ENCODE measurements around the gene GABPB1. TPM values are rescaled to one million over a fixed set of nuclear protein-coding genes. Genes with fewer than 3 reads are reported as not detected.

The GABPB1 gene
- total and polyA plus RNA-seq, 4 donors, result 16.2 to 42.5 (median 23.1) TPM

DNA sequence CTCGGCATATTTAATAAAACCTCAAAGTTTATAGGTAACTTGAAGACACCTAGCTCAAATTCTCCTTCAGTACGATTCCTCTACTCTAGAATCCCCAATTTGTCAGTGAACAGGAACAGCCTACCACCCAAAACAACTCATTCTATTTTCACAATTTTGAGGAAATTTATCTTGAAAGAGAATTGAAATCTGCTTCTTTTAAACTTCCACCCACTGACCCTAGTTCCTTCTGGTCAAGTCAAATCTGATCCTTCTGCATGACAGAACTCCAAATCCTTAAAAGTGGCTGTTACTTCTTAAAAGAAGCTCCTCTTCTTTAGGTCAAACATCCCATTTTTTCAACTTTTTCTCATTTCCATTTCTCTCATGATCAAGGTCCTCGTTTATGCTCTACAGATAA, 4.4 kb downstream of the GABPB1 start:
- no CpG with 5 or more reads among the region's 3 CpGs for WGBS (ENCODE audit: insufficient coverage)
- H3K27me3 ChIP-seq (ENCODE audit: control insufficient read depth, insufficient read depth, low read length), result no peaks in the 10 kb centered on the region
- H3K9me3 ChIP-seq (ENCODE audit: control insufficient read depth, insufficient read depth, low read length), result no peaks in the 10 kb centered on the region
- peaks cover 11% of the 10 kb centered on the region for H3K4me1 ChIP-seq (ENCODE audit: control insufficient read depth, insufficient read depth, low read length)
- no peak overlapping the region for H3K27ac ChIP-seq (ENCODE audit: low read depth, low read length)
- no peak overlapping the region for H3K4me3 ChIP-seq (ENCODE audit: low read depth, low read length)
- H3K36me3 ChIP-seq (ENCODE audit: control insufficient read depth, insufficient read depth, low read length), result peaks cover 4% of the 10 kb centered on the region
- no peak for DNase-seq (ENCODE audit: low read depth in 4 of 6, low spot score in 6 of 6)

DNA sequence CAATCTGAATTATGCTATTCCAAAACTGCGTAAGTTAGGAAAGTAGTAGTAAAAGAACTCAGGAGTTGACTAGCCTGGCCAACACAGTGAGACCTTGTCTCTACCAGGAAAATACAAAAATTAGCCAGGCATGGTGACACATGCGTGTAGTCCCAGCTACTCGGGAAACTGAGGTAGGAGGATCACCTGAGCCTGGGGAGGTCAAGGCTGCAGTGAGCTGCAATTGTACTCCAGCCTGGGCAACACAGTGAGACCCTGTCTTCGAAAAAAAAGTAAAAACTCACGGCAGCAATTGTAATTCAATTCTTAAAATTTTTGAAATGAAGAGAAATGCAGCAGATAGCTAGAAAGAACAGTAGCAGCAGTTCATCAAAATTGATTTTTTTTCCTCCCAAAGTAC, 9.7 kb downstream of the GABPB1 start:
- no peak overlapping the region for H3K4me3 ChIP-seq (ENCODE audit: low read depth, low read length)
- no peaks in the 10 kb centered on the region for H3K27me3 ChIP-seq (ENCODE audit: control insufficient read depth, insufficient read depth, low read length)
- 95% methylated on average over 3 of the region's 5 CpGs for WGBS (ENCODE audit: insufficient coverage)
- H3K9me3 ChIP-seq (ENCODE audit: control insufficient read depth, insufficient read depth, low read length), result no peaks in the 10 kb centered on the region
- H3K27ac ChIP-seq (ENCODE audit: low read depth, low read length), result no peak overlapping the region
- no peaks in the 10 kb centered on the region for H3K4me1 ChIP-seq (ENCODE audit: control insufficient read depth, insufficient read depth, low read length)
- no peaks in the 10 kb centered on the region for H3K36me3 ChIP-seq (ENCODE audit: control insufficient read depth, insufficient read depth, low read length)
- no peak for DNase-seq (ENCODE audit: low read depth in 4 of 6, low spot score in 6 of 6)

DNA sequence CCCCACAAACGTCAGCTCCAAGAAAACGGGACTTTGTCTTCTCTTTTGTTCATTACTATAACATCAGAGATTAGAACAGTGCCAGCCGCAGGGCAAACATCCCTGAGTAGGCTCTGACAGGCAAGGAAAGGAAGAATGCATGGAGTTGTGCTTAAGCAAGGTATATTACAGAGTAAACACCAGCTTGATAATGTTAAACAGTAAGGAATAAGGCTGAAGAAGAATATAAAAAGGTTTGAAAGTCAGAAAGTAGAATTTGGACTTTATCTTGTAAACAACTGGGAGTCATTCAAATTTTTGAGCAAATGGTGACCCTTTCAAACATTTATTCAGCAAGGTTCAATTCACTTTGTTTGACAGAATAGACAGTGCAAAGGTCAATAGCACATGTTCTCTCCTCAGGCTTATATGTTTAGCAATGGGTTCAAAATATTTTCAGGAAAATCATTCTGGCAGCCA, 11.0 kb downstream of the GABPB1 start:
- no peaks in the 10 kb centered on the region for H3K9me3 ChIP-seq (ENCODE audit: control insufficient read depth, insufficient read depth, low read length)
- no peaks in the 10 kb centered on the region for H3K4me1 ChIP-seq (ENCODE audit: control insufficient read depth, insufficient read depth, low read length)
- H3K27ac ChIP-seq (ENCODE audit: low read depth, low read length), result no peak overlapping the region
- DNase-seq (ENCODE audit: low read depth in 4 of 6, low spot score in 6 of 6), result no peak
- H3K27me3 ChIP-seq (ENCODE audit: control insufficient read depth, insufficient read depth, low read length), result no peaks in the 10 kb centered on the region
- H3K4me3 ChIP-seq (ENCODE audit: low read depth, low read length), result no peak overlapping the region
- H3K36me3 ChIP-seq (ENCODE audit: control insufficient read depth, insufficient read depth, low read length), result no peaks in the 10 kb centered on the region
- WGBS (ENCODE audit: insufficient coverage), result no CpG with 5 or more reads among the region's 3 CpGs

DNA sequence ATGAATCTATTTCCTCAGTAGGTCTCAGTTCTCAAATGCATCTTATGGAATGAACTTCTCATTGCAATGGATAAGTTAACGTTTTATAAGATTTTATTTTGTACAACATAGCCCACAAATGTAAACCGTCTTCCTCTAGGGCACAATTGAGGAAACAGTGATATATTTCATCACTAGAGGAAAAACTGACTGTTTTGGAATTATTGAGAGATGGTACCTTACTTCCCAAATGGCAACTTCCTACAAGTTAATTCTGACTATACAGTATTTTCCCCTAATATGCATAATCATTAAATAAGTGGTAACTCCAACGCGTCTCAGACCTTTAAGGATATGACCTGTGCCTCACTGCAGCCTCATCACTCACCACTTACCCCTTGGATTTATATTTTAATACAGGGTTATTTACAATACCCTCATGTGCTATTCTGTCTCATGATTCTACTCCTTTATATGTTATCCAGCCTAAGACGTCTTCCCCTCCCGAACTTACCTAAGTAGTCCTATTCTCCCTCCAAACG, 13.3 kb downstream of the GABPB1 start:
- H3K27ac ChIP-seq (ENCODE audit: low read depth, low read length), result no peak overlapping the region
- H3K36me3 ChIP-seq (ENCODE audit: control insufficient read depth, insufficient read depth, low read length), result no peaks in the 10 kb centered on the region
- H3K9me3 ChIP-seq (ENCODE audit: control insufficient read depth, insufficient read depth, low read length), result no peaks in the 10 kb centered on the region
- H3K4me3 ChIP-seq (ENCODE audit: low read depth, low read length), result no peak overlapping the region
- no peaks in the 10 kb centered on the region for H3K4me1 ChIP-seq (ENCODE audit: control insufficient read depth, insufficient read depth, low read length)
- peak in 1 of 6 donors; percentile 10 for DNase-seq (ENCODE audit: low read depth in 4 of 6, low spot score in 6 of 6)
- H3K27me3 ChIP-seq (ENCODE audit: control insufficient read depth, insufficient read depth, low read length), result no peaks in the 10 kb centered on the region
- 79% methylated on average over 3 of the region's 7 CpGs for WGBS (ENCODE audit: insufficient coverage)

DNA sequence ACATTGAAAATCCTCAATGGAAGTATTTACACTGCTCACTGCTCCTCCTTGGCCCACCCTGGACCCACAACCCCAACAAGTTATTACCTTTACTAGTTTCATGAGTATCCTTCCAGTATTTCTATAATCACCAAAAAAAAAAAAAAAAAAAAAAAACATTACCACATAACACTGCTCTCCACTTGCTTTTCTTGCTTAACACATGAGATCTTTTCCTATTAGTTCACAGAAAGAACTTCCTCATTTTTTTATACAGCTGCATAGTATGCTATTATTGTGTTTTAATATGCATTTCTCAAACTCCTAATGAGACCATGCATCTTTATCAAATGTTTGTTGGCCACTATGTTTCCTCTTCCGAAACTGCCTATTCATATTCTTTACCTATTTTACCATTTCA, 14.6 kb downstream of the GABPB1 start:
- DNase-seq (ENCODE audit: low read depth in 4 of 6, low spot score in 6 of 6), result no peak
- no peaks in the 10 kb centered on the region for H3K4me1 ChIP-seq (ENCODE audit: control insufficient read depth, insufficient read depth, low read length)
- H3K4me3 ChIP-seq (ENCODE audit: low read depth, low read length), result no peak overlapping the region
- H3K9me3 ChIP-seq (ENCODE audit: control insufficient read depth, insufficient read depth, low read length), result no peaks in the 10 kb centered on the region
- H3K36me3 ChIP-seq (ENCODE audit: control insufficient read depth, insufficient read depth, low read length), result no peaks in the 10 kb centered on the region
- no CpG with 5 or more reads among the region's 1 CpG for whole genome bisulfite sequencing (ENCODE audit: insufficient coverage)
- no peak overlapping the region for H3K27ac ChIP-seq (ENCODE audit: low read depth, low read length)
- H3K27me3 ChIP-seq (ENCODE audit: control insufficient read depth, insufficient read depth, low read length), result no peaks in the 10 kb centered on the region

DNA sequence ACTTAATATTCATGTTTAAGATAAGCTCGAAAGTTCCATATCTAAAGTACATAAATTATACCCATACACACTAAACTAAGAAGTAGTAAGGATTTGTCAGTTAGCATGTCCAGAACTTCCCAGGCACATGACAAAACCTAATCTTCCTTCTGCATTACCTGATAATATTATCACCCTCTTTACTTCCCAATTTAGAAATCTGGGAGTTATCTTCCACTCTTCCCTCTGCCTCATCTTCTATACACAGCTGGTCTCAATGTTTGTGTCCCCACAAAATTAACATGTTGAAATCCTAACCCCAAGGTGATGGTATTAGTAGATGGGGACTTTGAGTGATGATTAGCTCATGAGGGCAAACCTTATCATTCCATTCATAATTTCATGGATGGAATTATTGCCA, 15.3 kb downstream of the GABPB1 start:
- DNase-seq (ENCODE audit: low read depth in 4 of 6, low spot score in 6 of 6), result no peak
- no CpG with 5 or more reads among the region's 1 CpG for WGBS (ENCODE audit: insufficient coverage)

DNA sequence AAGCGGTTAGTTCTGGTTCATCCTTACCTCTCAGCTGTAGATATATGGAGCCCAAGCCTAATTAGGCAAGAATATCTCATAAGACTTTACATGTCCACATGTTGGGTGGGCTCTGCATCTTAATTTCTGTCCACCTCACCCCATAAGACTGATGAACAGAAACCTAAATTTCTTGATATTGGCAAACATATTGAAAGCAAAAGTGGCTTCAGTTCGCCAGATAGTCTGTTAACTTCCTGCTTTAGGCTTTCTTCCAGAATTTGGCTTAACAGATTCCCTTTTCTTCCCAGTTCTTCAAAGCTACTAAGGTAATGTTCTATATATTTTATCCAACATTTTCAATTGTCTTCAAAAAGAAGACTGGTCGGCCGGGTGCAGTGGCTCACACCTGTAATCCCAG, 19.7 kb downstream of the GABPB1 start:
- no peak for DNase-seq (ENCODE audit: low read depth in 4 of 6, low spot score in 6 of 6)
- no peaks in the 10 kb centered on the region for H3K4me1 ChIP-seq (ENCODE audit: control insufficient read depth, insufficient read depth, low read length)
- H3K36me3 ChIP-seq (ENCODE audit: control insufficient read depth, insufficient read depth, low read length), result no peaks in the 10 kb centered on the region

More for the DNA sequence above, 15.3 kb downstream of the GABPB1 start:
- H3K4me1 ChIP-seq (ENCODE audit: control insufficient read depth, insufficient read depth, low read length), result no peaks in the 10 kb centered on the region
- no peaks in the 10 kb centered on the region for H3K36me3 ChIP-seq (ENCODE audit: control insufficient read depth, insufficient read depth, low read length)
- no peak overlapping the region for H3K4me3 ChIP-seq (ENCODE audit: low read depth, low read length)
- no peaks in the 10 kb centered on the region for H3K9me3 ChIP-seq (ENCODE audit: control insufficient read depth, insufficient read depth, low read length)
- no peak overlapping the region for H3K27ac ChIP-seq (ENCODE audit: low read depth, low read length)
- H3K27me3 ChIP-seq (ENCODE audit: control insufficient read depth, insufficient read depth, low read length), result no peaks in the 10 kb centered on the region

DNA sequence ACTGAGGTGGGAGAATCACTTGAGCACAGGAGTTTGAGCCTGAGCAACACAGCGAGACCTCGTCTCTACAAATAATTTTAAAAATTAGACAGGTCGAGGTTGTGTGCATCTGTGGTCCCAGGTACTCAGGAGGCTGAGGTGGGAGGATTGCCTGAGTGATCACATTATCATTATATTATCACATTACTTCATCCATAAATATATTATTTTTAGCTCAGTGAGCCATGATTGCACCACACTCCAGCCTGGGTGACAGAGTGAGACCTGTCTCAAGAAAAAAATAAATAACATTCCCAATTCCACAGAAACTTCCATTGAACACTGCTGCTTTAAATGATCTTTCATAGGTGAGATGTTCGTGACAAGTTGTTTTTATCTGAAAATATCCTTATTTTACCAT, 21.8 kb downstream of the GABPB1 start:
- no CpG with 5 or more reads among the region's 4 CpGs for WGBS (ENCODE audit: insufficient coverage)
- no peak for DNase-seq (ENCODE audit: low read depth in 4 of 6, low spot score in 6 of 6)
- Histone ChIP-seq H3K4me1 (ENCODE audit: control insufficient read depth, insufficient read depth, low read length) (no peaks in the 10 kb centered on the region), H3K4me3 (ENCODE audit: low read depth, low read length) (no peak overlapping the region), H3K27ac (ENCODE audit: low read depth, low read length) (no peak overlapping the region), H3K36me3 (ENCODE audit: control insufficient read depth, insufficient read depth, low read length) (no peaks in the 10 kb centered on the region), H3K27me3 (ENCODE audit: control insufficient read depth, insufficient read depth, low read length) (no peaks in the 10 kb centered on the region), H3K9me3 (ENCODE audit: control insufficient read depth, insufficient read depth, low read length) (no peaks in the 10 kb centered on the region)

More for the DNA sequence above, 19.7 kb downstream of the GABPB1 start:
- H3K4me3 ChIP-seq (ENCODE audit: low read depth, low read length), result no peak overlapping the region
- H3K27ac ChIP-seq (ENCODE audit: low read depth, low read length), result no peak overlapping the region
- no peaks in the 10 kb centered on the region for H3K9me3 ChIP-seq (ENCODE audit: control insufficient read depth, insufficient read depth, low read length)
- H3K27me3 ChIP-seq (ENCODE audit: control insufficient read depth, insufficient read depth, low read length), result no peaks in the 10 kb centered on the region
- WGBS (ENCODE audit: insufficient coverage), result 100% methylated on average over 2 of the region's 4 CpGs

DNA sequence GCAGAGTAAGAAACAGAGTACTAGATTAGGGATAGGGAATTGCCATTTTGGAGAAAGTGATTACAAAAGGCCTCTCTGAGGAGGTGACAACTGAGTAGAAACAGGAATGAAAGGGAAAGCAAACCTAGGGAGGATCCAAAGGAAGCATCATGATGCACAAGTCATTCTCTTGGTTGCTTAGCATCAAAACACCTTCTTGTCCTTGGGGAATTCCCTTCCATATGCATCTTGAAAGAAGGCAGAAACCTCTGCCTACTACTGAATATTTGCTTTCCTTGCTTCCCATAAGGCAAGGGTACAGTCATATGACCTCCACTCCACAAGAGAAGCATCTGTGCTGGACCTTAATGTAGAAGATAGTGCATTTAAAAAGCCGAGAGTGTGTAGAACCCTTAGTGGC, 24.1 kb downstream of the GABPB1 start:
- Histone ChIP-seq H3K4me3 (ENCODE audit: low read depth, low read length) (no peak overlapping the region), H3K9me3 (ENCODE audit: control insufficient read depth, insufficient read depth, low read length) (no peaks in the 10 kb centered on the region), H3K36me3 (ENCODE audit: control insufficient read depth, insufficient read depth, low read length) (no peaks in the 10 kb centered on the region), H3K27ac (ENCODE audit: low read depth, low read length) (no peak overlapping the region), H3K27me3 (ENCODE audit: control insufficient read depth, insufficient read depth, low read length) (no peaks in the 10 kb centered on the region), H3K4me1 (ENCODE audit: control insufficient read depth, insufficient read depth, low read length) (no peaks in the 10 kb centered on the region)
- no CpG with 5 or more reads among the region's 1 CpG for WGBS (ENCODE audit: insufficient coverage)
- DNase-seq (ENCODE audit: low read depth in 4 of 6, low spot score in 6 of 6), result no peak

DNA sequence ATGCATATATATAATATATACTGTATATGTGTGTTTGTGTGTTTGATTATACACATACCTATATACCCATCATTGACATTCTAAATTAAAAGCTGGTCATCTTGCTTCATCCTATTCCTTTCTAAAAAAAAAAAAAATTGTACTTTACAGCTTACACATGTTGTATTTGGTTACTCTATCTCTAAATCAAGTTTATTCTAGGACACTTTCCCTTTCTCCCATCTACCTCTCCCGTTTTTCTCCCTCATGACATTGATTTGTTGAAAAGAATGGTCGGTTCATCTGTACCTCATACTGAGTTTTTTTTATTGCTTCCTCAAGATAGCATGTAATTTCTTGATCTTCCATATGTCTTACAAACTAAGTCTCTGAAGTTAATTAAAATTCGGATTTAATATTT, 26.9 kb downstream of the GABPB1 start:
- Histone ChIP-seq H3K9me3 (ENCODE audit: control insufficient read depth, insufficient read depth, low read length) (no peaks in the 10 kb centered on the region), H3K4me3 (ENCODE audit: low read depth, low read length) (no peak overlapping the region), H3K4me1 (ENCODE audit: control insufficient read depth, insufficient read depth, low read length) (no peaks in the 10 kb centered on the region), H3K27ac (ENCODE audit: low read depth, low read length) (no peak overlapping the region), H3K27me3 (ENCODE audit: control insufficient read depth, insufficient read depth, low read length) (no peaks in the 10 kb centered on the region), H3K36me3 (ENCODE audit: control insufficient read depth, insufficient read depth, low read length) (no peaks in the 10 kb centered on the region)
- DNase-seq (ENCODE audit: low read depth in 4 of 6, low spot score in 6 of 6), result no peak
- 80% methylated on average over 1 of the region's 3 CpGs for WGBS (ENCODE audit: insufficient coverage)
